B cell (primary cell): Measurements from ENCODE around the gene SDR39U1. TPM values are rescaled to one million over a fixed set of nuclear protein-coding genes. Genes with fewer than 3 reads are reported as not detected.
A peak's percentile ranks its signal among the peaks of the same experiment; 100 is the strongest.

Experiments used
- ATAC-seq: fragments of 200-7000 bp; cut with Tn5 transposase; one replicate; pipeline ENCODE4 v1.10.0; 2021; ENCODE audit warnings: low read depth, mild to moderate bottlenecking, moderate number of reproducible peaks, moderate library complexity
- CTCF ChIA-PET: fragments of 350-600 bp; sonication (Branson Sonifier 250); formaldehyde crosslinking; loops from one replicate; lab custom pipeline; 2021; ENCODE audit warnings: antibody characterized with exemption, inconsistent platforms; lab: Charles Lee
- POLR2A ChIA-PET: fragments of 350-600 bp; sonication (Branson Sonifier 250); formaldehyde crosslinking; loops from one replicate; lab custom pipeline; 2021; ENCODE audit warnings: antibody characterized with exemption; lab: Charles Lee
- DNase-seq: peaks from one replicate; pipeline ENCODE4 v3.0.0; 2013
- H2AFZ ChIP-seq: 2 replicates; pipeline ENCODE4 v1.6.1; 2012; ENCODE audit warnings: mild to moderate bottlenecking, low read depth, low read length; ENCODE audit not compliant: insufficient read depth, poor library complexity, severe bottlenecking
- H3K27ac ChIP-seq, 2 donors: 1 replicate in 1 of 2; 2 replicates in 1 of 2; pipeline ENCODE4 v1.5.1; 2012 to 2013; ENCODE audit warnings: low read length in 2 of 2, mild to moderate bottlenecking in 2 of 2, moderate library complexity in 1 of 2
- H3K27me3 ChIP-seq, 4 experiments: fragments of 200-600 bp in 1 of 4; sonication (generic) in 1 of 4; replicated peaks in 1 of 4; 1 replicate in 2 of 4; 2 replicates in 2 of 4; pipeline versions ENCODE4 v1.6.1 to v1.7.0; 2013 to 2016; ENCODE audit warnings: low read length in 3 of 4, mild to moderate bottlenecking in 2 of 4, mixed read lengths in 1 of 4, moderate library complexity in 1 of 4; ENCODE audit not compliant: insufficient read depth in 4 of 4, control insufficient read depth in 3 of 4; ENCODE audit errors: control extremely low read depth in 1 of 4
- H3K36me3 ChIP-seq, 2 experiments: replicated peaks in 1 of 2; 1 replicate in 1 of 2; 2 replicates in 1 of 2; pipeline versions ENCODE4 v1.6.1 to v1.7.1; 2013; ENCODE audit warnings: low read length in 1 of 2; ENCODE audit not compliant: insufficient read depth in 2 of 2, control insufficient read depth in 1 of 2; ENCODE audit errors: control extremely low read depth in 1 of 2, extremely low read depth in 1 of 2
- H3K4me1 ChIP-seq, 2 donors: fragments of 200-600 bp in 1 of 2; sonication (generic) in 1 of 2; 1 replicate in 1 of 2; 2 replicates in 1 of 2; pipeline versions ENCODE4 v1.5.1 to v1.6.1; 2013 to 2017; ENCODE audit warnings: low read length in 2 of 2; ENCODE audit not compliant: control insufficient read depth in 2 of 2, insufficient read depth in 2 of 2
- H3K4me2 ChIP-seq: replicated peaks from 2 replicates; pipeline ENCODE3; 2012; ENCODE audit warnings: mild to moderate bottlenecking, low read depth, low read length; ENCODE audit not compliant: poor library complexity, severe bottlenecking
- H3K4me3 ChIP-seq, 5 experiments: fragments of 200-600 bp in 1 of 5; sonication (generic) in 1 of 5; 1 replicate in 3 of 5; 2 replicates in 2 of 5; pipeline versions ENCODE4 v1.5.1 to v1.7.0; 2011 to 2016; ENCODE audit warnings: low read length in 4 of 5, mild to moderate bottlenecking in 4 of 5, low read depth in 2 of 5, control low read depth in 1 of 5, moderate library complexity in 1 of 5; ENCODE audit not compliant: insufficient read depth in 1 of 5; ENCODE audit errors: control extremely low read depth in 1 of 5, extremely low read depth in 1 of 5
- H3K79me2 ChIP-seq: fragments of 200-600 bp; sonication (generic); one replicate; pipeline ENCODE4 v1.6.0; 2016; ENCODE audit warnings: low read length; ENCODE audit not compliant: control insufficient read depth, insufficient read depth
- H3K9ac ChIP-seq: fragments of 200-600 bp; sonication (generic); 2 replicates; pipeline ENCODE4 v1.6.1; 2017; ENCODE audit warnings: mild to moderate bottlenecking, low read length, moderate library complexity
- H3K9me3 ChIP-seq, 3 donors: one replicate each; pipeline versions ENCODE4 v1.6.1 to v1.7.1; 2013; ENCODE audit warnings: low read length in 2 of 3; ENCODE audit not compliant: control insufficient read depth in 2 of 3, insufficient read depth in 1 of 3; ENCODE audit errors: control extremely low read depth in 1 of 3
- H4K20me1 ChIP-seq: 2 replicates; pipeline ENCODE4 v1.6.0; 2012; ENCODE audit warnings: mild to moderate bottlenecking, low read length; ENCODE audit not compliant: insufficient read depth, control insufficient read depth, poor library complexity, severe bottlenecking
- H3K27ac Mint-ChIP-seq: one replicate; pipeline ENCODE4 v1.8.0; 2021; ENCODE audit warnings: mixed read lengths
- H3K27me3 Mint-ChIP-seq: one replicate; pipeline ENCODE4 v1.8.0; 2021; ENCODE audit warnings: mixed read lengths
- H3K4me1 Mint-ChIP-seq: one replicate; pipeline ENCODE4 v1.8.0; 2021; ENCODE audit warnings: mixed read lengths
- H3K4me3 Mint-ChIP-seq: one replicate; pipeline ENCODE4 v1.8.0; 2021; ENCODE audit warnings: mixed read lengths
- H3K9me3 Mint-ChIP-seq: one replicate; pipeline ENCODE4 v1.8.0; 2022; ENCODE audit warnings: mixed read lengths; ENCODE audit not compliant: insufficient read depth
- CTCF ChIP-seq: fragments of 200-600 bp; IDR thresholded peaks from one replicate; pipeline ENCODE4 v1.8.0; 2022; ENCODE audit warnings: antibody characterized with exemption, mild to moderate bottlenecking
- EZH2 ChIP-seq: IDR thresholded peaks from 2 replicates; pipeline ENCODE4 v1.6.1; 2012; ENCODE audit warnings: borderline replicate concordance, low read depth, mild to moderate bottlenecking, moderate library complexity, low read length; ENCODE audit not compliant: insufficient read depth, poor library complexity, severe bottlenecking
- whole genome bisulfite sequencing: methylation state at CpG from one replicate; pipeline ENCODE4 v1.1.5; 2013; ENCODE audit warnings: missing lambda C conversion rate; ENCODE audit not compliant: insufficient coverage; 5-methylcytosine and 5-hydroxymethylcytosine counted together
- intact Hi-C: fragments of 100-400 bp; cut with micrococcal nuclease; formaldehyde crosslinking; loops from one replicate; pipeline ENCODE4 v1.10.0; 2022
- polyA plus RNA-seq: library from polyadenylated mRNA; depleted of rRNA; stranded (reverse); fragments of >200 nt; gene quantifications from 2 replicates; pipeline ENCODE4 v1.2.3, GENCODE V29; 2012
- total RNA-seq, 2 donors: library from RNA; stranded (reverse); fragments of 120-200 nt in 1 of 2; gene quantifications; 1 replicate in 1 of 2; 2 replicates in 1 of 2; pipeline versions ENCODE4 v1.2.3 to v1.2.4, GENCODE V29; 2013 to 2022

SDR39U1 gene
- total and polyA plus RNA-seq, 2 donors (not counting 1 experiment from before 2014, with no cell fraction given), result 126 to 247 TPM

- peak within 1 kb of the TSS; percentile 80 for H2AFZ ChIP-seq
- WGBS, result 3% methylated on average over 54 of the region's 57 CpGs
Measured at GRCh38 chr14:24429395-24430142, 13.0 kb downstream of the SDR39U1 start, which contains the start of the genes CBLN3 and KHNYN. Gene CBLN3 (minus strand): TSS chr14:24429668. CDS start chr14:24429054, 614 bp downstream. Gene KHNYN (plus strand): TSS chr14:24429954. CDS start chr14:24430731, 777 bp downstream.

More at GRCh38 chr14:24429395-24430142, 13.0 kb downstream of the SDR39U1 start, which contains the start of the genes CBLN3 and KHNYN:
- peak within 1 kb of the TSS; percentile 95 for H3K4me2 ChIP-seq
- H3K4me1 ChIP-seq, result peaks cover 22 to 35% of the 10 kb centered on the region in 2 donors
- peaks cover 25% of the 10 kb centered on the region for H4K20me1 ChIP-seq
- H3K4me1 Mint-ChIP-seq, result peaks cover 30% of the 10 kb centered on the region
- peak within 1 kb of the TSS; percentile 98 to 99 for H3K27ac ChIP-seq
- H3K27me3 Mint-ChIP-seq, result no peaks in the 10 kb centered on the region
- H3K4me3 ChIP-seq, result peak within 1 kb of the TSS; percentile 77 to 98 (median 96)
- TF ChIP-seq EZH2, result no peak
- no peak for TF ChIP-seq CTCF
- ChIA-PET POLR2A (interaction anchor here (0.5 to 3.8 kb wide), 21 partner anchors 10 to 878 kb away, joined by 3 to 78 read pairs (median 4); partner anchors contain the start of genes ADCY4, CHMP4A, DCAF11 and DHRS1), CTCF (interaction anchor here (0.8 to 17.4 kb wide), 17 partner anchors 11 to 216 kb away, joined by 3 to 650 read pairs (median 15); partner anchors contain the start of genes ADCY4, CHMP4A, CIDEB and DHRS1)
- DNase-seq, result peak; percentile 92
- no peaks in the 10 kb centered on the region for H3K9me3 ChIP-seq
- peaks cover 0 to 31% of the 10 kb centered on the region in 2 experiments for H3K36me3 ChIP-seq
- peak within 1 kb of the TSS; percentile 98 for H3K9ac ChIP-seq
- intact Hi-C loops, result loop anchor here (1.0 to 10.0 kb wide), 4 partner anchors 17 to 1335 kb away; partner anchors contain the start of genes ACIN1, C14orf119 and CHMP4A
- peaks cover 42% of the 10 kb centered on the region for H3K79me2 ChIP-seq
- peak; percentile 76 for ATAC-seq
- H3K9me3 Mint-ChIP-seq, result no peaks in the 10 kb centered on the region
- H3K27me3 ChIP-seq, result no peaks in the 10 kb centered on the region
- H3K4me3 Mint-ChIP-seq, result peak within 1 kb of the TSS; percentile 97
- peak within 1 kb of the TSS; percentile 99 for H3K27ac Mint-ChIP-seq
